HG03460 (cell line): Measurements from ENCODE around the gene CAPN10.

ENCODE experiments used
- ATAC-seq: cut with Tn5 transposase; IDR thresholded peaks from one replicate; pipeline ENCODE4 v1.9.1; 2021; ENCODE audit not compliant: unreplicated experiment

CAPN10 gene

DNA sequence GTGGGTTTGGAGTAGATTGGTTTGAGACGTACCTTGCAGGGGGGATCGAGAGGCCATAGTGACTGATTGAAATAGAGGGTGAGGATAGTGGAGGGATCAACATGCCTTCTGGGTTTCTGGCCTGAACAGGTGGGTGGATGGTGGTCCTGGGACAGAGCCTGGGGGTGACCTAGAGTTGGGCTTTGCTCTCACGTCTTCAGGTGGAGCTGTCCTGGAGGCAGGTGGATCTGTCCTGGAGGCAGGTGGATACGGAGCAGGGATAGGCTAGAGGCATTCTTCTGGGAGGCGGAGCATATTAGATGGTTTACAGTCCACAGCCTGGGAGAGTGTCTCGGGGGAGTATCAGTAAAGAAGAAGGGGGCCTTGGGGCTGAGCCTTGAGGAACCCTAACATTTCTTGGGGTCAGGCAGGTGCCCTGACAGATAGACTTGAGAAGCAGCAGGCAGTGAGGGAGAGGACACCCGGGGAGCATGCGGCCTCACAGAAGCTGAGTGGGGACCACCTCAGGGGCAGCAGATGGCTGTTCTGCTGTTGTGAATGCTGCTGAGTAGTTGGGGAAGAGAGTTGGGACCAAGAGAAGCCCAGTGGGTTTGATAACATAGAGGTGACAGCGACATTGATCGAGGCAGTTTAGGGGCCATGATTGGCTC lies 1.6 kb downstream of the CAPN10 start:
- ATAC-seq = no peak

DNA sequence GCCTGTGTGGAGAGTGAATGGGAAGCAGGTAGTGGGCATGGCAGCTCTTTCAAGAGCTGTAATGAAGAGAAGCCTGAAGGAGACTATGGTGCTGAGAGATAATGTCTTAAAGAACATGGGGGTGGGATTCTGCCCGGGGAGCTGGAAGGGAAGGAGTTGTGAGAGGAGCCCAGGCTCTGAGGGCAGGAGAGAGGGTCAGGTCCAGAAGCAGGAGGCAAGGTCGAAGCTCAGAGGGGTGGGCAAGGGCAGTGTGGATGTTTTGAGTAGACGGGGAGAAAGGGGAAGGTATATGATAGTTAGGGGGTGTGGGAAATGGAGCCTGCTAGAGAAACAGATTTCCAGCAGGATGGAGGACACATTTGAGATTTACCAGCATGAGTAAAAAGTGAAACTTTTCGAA lies 2.1 kb downstream of the CAPN10 start:
- ATAC-seq = no peak

GRCh38 chr2:240589375-240589774 lies 2.8 kb downstream of the CAPN10 start:
- no peak for ATAC-seq

DNA sequence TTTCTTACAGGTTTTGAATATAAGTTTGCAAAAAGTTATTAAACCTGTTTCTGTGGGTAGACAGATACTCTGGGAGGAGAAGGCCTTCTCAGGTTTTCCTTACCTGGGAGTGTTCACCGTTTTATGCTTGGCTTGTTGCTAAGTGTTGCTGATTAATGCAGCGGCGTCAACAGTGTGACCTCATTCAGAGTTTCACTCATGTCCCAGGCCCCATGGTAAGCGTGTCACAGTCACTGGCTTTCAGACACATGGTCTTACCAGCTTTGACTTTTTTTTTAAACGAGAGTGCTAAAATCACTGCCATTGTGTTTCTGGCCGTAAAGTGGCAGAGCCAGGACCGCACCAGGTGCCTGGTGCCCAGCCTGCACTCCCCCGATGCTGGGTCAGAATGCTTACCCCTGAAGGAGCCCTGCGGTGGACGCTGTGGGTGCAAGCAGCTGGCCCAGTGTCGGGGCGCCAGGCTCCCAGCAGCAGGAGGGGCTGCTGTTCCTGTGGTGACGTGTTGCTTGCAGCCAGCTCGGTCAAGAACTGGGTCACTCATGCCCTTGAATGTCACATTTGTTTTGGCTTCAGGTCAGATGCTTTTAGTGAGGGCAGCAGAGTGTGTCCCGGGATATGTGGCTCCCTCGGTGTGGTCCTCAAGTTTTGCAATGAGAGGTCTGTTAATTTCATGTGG lies 3.5 kb downstream of the CAPN10 start:
- no peak for ATAC-seq

- no peak for ATAC-seq
Observed at GRCh38 chr2:240590681-240591111, 4.2 kb downstream of the CAPN10 start.

DNA sequence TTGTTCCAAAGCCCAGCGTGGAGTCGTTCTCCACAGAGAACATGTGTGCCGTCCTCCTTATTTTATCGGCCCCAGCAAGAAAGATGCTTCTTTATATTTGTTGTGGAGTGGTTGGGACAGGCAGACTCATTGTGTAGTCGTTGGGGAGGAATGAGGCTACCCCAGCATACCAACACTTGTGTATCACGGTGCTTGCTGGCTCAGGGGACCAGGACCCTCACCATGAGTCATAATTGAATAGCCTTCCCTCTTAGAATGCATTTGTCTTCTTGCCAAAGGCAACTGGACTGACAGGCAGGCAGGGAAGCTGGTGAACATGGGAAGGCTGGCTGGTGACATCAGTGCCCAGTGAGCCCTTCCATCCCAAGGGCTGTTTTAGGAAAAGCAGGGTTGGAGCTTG lies 4.7 kb downstream of the CAPN10 start:
- no peak for ATAC-seq

DNA sequence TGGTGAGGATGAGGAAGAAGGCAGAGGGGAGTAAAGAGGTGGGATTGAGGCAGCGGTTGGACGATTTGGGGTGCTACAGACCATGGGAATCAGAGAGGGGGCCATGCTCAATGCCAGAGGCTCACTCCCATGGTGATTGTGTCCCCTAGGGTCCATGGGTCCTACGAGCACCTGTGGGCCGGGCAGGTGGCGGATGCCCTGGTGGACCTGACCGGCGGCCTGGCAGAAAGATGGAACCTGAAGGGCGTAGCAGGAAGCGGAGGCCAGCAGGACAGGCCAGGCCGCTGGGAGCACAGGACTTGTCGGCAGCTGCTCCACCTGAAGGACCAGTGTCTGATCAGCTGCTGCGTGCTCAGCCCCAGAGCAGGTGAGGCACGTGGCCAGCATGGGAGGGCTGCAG lies 5.2 kb downstream of the CAPN10 start:
- no peak for ATAC-seq

GRCh38 chr2:240593026-240593702 lies 6.6 kb downstream of the CAPN10 start:
- ATAC-seq = no peak

DNA sequence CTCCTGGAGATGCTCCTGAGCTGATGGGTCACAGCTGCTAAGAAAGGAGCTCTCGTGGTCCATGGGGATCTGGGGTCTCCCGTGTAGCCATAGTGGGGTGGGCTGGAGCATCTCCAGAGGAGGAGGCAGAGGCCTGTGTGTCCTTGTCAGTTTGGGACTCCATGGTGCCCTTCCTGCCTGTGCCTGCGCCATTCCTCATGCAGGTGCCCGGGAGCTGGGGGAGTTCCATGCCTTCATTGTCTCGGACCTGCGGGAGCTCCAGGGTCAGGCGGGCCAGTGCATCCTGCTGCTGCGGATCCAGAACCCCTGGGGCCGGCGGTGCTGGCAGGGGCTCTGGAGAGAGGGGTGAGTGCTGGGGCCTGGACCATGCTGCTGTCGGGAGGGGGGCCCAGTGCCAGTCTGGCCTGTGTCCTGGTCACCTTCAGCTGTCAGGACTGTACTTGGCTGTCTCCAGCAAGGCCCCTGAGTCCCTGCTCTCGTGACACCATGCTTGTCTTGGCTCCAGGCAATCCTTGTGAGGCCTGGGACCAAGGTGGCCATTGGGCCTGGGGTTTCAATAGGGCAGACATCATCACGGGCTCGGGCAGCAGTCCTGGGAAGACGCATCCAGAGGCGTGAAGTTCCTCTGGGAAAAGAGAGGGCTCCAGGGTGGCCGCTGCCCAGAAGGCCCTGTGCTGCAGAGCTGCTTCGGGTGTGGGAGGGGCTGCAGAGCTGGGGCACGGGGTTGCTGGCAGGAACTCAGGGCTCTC lies 7.3 kb downstream of the CAPN10 start:
- no peak for ATAC-seq

GRCh38 chr2:240594511-240595380 lies 8.2 kb downstream of the CAPN10 start:
- ATAC-seq = no peak

DNA sequence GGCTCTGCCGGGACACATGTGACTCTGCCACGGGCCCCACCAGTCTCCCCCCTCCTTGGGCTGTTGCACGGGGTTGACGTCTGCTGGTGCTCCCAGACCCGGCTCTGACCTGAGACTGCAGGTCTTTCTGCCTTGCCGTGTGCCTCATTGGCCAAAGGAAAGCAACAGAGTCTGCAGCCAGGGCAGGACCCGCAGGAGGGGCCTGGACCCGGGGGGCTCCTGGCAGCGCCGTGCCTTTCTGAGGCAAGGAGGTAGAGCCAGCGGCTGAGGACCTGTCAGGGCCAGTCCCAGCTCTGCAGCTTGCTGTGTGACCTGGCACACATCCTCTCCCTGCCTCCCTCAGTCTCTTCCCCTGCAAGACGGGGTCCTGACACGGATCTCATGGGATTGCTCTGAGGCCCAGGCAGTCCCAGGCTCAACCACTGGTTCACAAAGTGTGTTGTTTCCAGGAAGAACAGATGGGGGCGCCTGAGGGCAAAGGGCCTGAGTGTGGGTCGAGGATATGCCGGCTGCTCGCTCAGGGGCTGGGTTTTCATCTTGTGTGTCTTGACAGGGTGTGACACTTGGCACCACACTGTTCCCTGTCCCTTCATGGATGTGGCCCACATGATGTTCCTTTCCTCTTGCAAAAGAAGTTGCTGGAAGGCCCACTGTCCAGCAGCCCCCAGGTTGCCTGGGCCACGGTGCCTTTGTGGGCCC lies 9.0 kb downstream of the CAPN10 start:
- ATAC-seq = no peak

DNA sequence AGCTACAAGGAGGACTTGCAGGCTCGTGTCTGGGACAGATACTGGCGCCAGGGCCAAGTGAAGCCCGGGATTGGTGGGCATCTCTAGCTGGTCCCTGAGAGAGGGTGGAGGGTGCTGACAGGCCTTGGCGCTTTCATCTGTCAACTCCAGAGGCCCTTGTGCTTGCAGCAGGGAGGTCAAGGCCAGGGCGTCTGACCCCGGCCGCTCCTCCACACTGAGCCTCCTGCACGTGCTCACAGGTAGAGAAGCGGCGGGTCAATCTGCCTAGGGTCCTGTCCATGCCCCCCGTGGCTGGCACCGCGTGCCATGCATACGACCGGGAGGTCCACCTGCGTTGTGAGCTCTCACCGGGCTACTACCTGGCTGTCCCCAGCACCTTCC lies 9.5 kb downstream of the CAPN10 start:
- ATAC-seq = no peak

GRCh38 chr2:240596491-240596931 lies 10.0 kb downstream of the CAPN10 start:
- ATAC-seq = no peak

DNA sequence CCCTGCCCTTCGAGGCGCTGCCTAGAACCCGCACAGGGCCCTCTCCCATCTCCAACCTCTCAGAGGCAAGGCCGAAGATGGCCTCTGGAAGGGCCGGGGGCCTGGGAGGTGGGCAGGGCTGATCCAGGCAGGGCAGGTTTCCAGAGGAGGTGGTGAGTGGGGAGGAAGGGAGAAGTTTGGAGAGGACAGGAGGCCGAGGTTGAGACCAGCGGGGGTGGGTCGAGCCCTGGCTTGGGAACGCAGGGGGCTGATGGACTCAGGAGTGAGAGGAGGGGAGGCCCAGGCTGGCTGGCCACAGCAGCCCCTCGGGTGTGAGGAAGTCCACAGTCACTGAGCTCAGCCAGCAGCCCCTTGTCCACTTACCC lies 10.5 kb downstream of the CAPN10 start:
- ATAC-seq = no peak

- ATAC-seq = no peak
Observed at GRCh38 chr2:240597419-240598181, 11.1 kb downstream of the CAPN10 start.

DNA sequence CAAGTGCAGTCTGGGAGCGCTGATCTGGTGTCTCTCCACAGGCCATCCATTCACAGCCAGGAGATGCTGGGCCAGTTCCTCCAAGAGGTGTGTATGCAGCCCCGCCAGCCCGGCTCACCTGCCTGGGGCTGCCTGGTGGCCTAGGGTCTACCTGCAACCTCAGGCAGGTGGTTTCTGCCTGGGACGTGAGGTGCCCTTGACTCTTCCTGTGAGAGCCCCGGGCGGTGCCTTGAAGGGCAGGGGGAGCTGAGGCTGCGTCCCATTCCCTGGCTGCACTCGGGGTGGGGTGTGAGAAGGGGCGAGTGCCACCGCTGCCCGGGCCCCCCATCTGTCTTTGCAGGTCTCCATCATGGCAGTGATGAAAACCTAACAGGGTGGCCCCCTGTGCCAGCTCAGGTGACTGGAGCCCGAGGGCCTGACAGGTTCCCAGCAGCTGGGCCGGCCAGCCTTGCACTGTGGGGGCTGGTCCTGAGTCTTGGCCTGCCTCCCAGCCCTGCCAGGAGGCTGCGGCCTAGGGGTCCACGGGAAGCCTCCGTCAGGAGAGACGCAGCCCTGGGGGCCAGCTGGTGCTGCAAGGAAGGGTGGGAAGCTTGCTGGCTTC lies 11.9 kb downstream of the CAPN10 start:
- no peak for ATAC-seq

DNA sequence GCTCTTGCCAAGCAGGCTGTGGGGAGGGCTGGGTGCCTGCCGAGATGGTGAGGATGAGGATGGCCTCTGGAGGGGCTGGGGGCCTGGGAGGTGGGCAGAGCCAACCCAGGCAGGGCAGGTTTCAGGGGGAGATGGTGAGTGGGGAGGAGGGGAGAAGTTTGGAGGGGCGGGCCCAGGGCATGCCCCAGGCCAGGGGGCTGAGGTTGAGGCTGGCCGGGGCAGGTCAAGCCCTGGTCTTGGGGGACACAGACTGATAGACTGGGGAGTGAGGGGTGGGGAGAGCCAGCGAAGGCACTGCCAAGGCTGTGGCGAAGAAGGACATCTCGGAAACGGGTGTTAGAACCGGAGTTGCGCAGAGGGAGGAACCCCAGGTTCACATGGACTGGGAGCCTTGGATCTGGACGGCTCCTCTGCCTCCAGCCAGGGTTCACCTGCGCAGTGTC lies 12.6 kb downstream of the CAPN10 start:
- no peak for ATAC-seq

DNA sequence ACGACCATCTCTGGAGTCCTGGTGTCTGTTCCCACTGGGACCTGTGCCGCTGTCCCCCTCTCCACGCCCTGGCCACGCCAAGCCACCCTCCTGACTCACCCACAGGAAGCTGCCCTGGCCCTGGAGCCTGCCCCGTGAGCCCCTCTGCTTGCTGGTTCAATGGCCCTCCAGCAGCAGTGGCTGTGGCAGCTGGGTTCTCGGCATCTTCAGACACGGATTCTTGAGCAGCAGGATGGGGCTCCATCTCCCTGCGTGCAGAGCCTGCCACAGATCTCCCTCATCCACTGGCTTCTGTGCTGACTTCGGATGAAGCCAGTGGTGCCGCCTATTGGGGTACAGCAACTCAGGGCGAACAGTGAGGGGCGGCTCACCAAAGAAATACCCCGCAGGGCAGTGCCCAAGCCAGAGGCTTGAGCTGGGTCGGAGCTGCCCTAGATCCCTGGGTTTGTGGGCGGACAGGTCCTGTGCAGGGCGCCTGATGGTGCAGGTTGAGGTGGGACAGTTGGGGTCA lies 14.0 kb downstream of the CAPN10 start:
- ATAC-seq = no peak
